WTC11 (cell line): ENCODE data around the gene CAND2. TPM values are rescaled to one million over a fixed set of nuclear protein-coding genes. Genes with fewer than 3 reads are reported as not detected.
A peak's percentile ranks its signal among the peaks of the same experiment; 100 is the strongest.

ENCODE experiments used
- ATAC-seq: fragments of 200-7000 bp; cut with Tn5 transposase; 2 replicates; pipeline ENCODE4 v1.10.0; 2021; ENCODE audit warnings: mild to moderate bottlenecking, moderate library complexity
- CTCF ChIA-PET: fragments of 300-600 bp; sonication (Branson Sonifier 250); formaldehyde crosslinking; loops from one replicate; lab custom pipeline; 2021; ENCODE audit warnings: antibody characterized with exemption; lab: Charles Lee
- POLR2A ChIA-PET: fragments of 350-600 bp; sonication (Branson Sonifier 250); formaldehyde crosslinking; loops from one replicate; lab custom pipeline; 2021; ENCODE audit warnings: antibody characterized with exemption; lab: Charles Lee
- DNase-seq: peaks from one replicate; pipeline ENCODE4 v3.0.0; 2021; ENCODE audit warnings: low spot score
- H3K27ac Mint-ChIP-seq: 2 replicates; pipeline ENCODE4 v1.8.0; 2021; ENCODE audit warnings: mixed read lengths
- H3K27me3 Mint-ChIP-seq: 2 replicates; pipeline ENCODE4 v1.8.0; 2021; ENCODE audit warnings: low read depth, mild to moderate bottlenecking, moderate library complexity, mixed read lengths
- H3K36me3 Mint-ChIP-seq: 2 replicates; pipeline ENCODE4 v1.8.0; 2021; ENCODE audit warnings: mixed read lengths
- H3K4me1 Mint-ChIP-seq: 2 replicates; pipeline ENCODE4 v1.8.0; 2022; ENCODE audit warnings: mixed read lengths
- H3K4me3 Mint-ChIP-seq: 2 replicates; pipeline ENCODE4 v1.8.0; 2021; ENCODE audit warnings: mild to moderate bottlenecking, moderate library complexity, mixed read lengths
- H3K9me3 Mint-ChIP-seq: 2 replicates; pipeline ENCODE4 v1.8.0; 2021; ENCODE audit warnings: mixed read lengths
- CBFB ChIP-seq: sonication (generic); formaldehyde crosslinking; IDR thresholded peaks from 2 replicates; pipeline ENCODE4 v1.8.1; 2022; ENCODE audit warnings: mild to moderate bottlenecking, low read depth, missing genetic modification reagents
- ESRRA ChIP-seq: sonication (generic); formaldehyde crosslinking; IDR thresholded peaks from 2 replicates; pipeline ENCODE4 v1.8.1; 2022; ENCODE audit warnings: mild to moderate bottlenecking, missing genetic modification reagents, borderline replicate concordance
- ETV6 ChIP-seq: sonication (generic); formaldehyde crosslinking; IDR thresholded peaks from 2 replicates; pipeline ENCODE4 v1.8.1; 2022; ENCODE audit warnings: mild to moderate bottlenecking, missing genetic modification reagents
- FOXJ3 ChIP-seq: sonication (generic); formaldehyde crosslinking; IDR thresholded peaks from 2 replicates; pipeline ENCODE4 v1.9.0; 2021; ENCODE audit warnings: missing genetic modification reagents, mild to moderate bottlenecking, borderline replicate concordance
- FOXP1 ChIP-seq: sonication (generic); formaldehyde crosslinking; IDR thresholded peaks from 2 replicates; pipeline ENCODE4 v1.8.0; 2022; ENCODE audit warnings: missing genetic modification reagents, mild to moderate bottlenecking, moderate library complexity, borderline replicate concordance
- GABPB1 ChIP-seq: sonication (generic); formaldehyde crosslinking; IDR thresholded peaks from 2 replicates; pipeline ENCODE4 v1.8.1; 2023; ENCODE audit warnings: mild to moderate bottlenecking, missing genetic modification reagents
- HMGA2 ChIP-seq: fragments of 250-450 bp; sonication (Bioruptor Pico); IDR thresholded peaks from 2 replicates; pipeline ENCODE4 v1.4.0; 2021; ENCODE audit warnings: mild to moderate bottlenecking, moderate library complexity
- JUN ChIP-seq: sonication (generic); formaldehyde crosslinking; IDR thresholded peaks from 2 replicates; pipeline ENCODE4 v1.8.0; 2023; ENCODE audit warnings: mild to moderate bottlenecking, missing genetic modification reagents
- KAT7 ChIP-seq: sonication (generic); formaldehyde crosslinking; IDR thresholded peaks from 2 replicates; pipeline ENCODE4 v1.8.1; 2023; ENCODE audit warnings: missing genetic modification reagents, mild to moderate bottlenecking, borderline replicate concordance
- MYBL2 ChIP-seq: sonication (generic); formaldehyde crosslinking; IDR thresholded peaks from 2 replicates; pipeline ENCODE4 v1.8.1; 2023; ENCODE audit warnings: mild to moderate bottlenecking, moderate library complexity, missing genetic modification reagents
- NFATC4 ChIP-seq: fragments of 250-450 bp; sonication (Bioruptor Pico); IDR thresholded peaks from 2 replicates; pipeline ENCODE4 v1.9.0; 2021; ENCODE audit warnings: mild to moderate bottlenecking
- NFE2L1 ChIP-seq: sonication (generic); formaldehyde crosslinking; IDR thresholded peaks from 2 replicates; pipeline ENCODE4 v1.8.1; 2023; ENCODE audit warnings: missing genetic modification reagents
- PRRX2 ChIP-seq: fragments of 250-450 bp; sonication (Bioruptor Pico); IDR thresholded peaks from 2 replicates; pipeline ENCODE4 v1.8.0; 2021; ENCODE audit warnings: mild to moderate bottlenecking
- SMAD3 ChIP-seq: sonication (generic); formaldehyde crosslinking; IDR thresholded peaks from 2 replicates; pipeline ENCODE4 v1.8.0; 2022; ENCODE audit warnings: missing genetic modification reagents, mild to moderate bottlenecking, borderline replicate concordance
- SOX15 ChIP-seq: fragments of 250-450 bp; sonication (Bioruptor Pico); IDR thresholded peaks from 2 replicates; pipeline ENCODE4 v1.9.0; 2021; ENCODE audit warnings: mild to moderate bottlenecking
- TEAD4 ChIP-seq: sonication (generic); formaldehyde crosslinking; IDR thresholded peaks from 2 replicates; pipeline ENCODE4 v1.8.0; 2022; ENCODE audit warnings: mild to moderate bottlenecking, missing genetic modification reagents
- ZNF138 ChIP-seq: sonication (generic); formaldehyde crosslinking; conservative IDR thresholded peaks from 2 replicates; pipeline ENCODE4 v1.8.1; 2022; ENCODE audit warnings: mild to moderate bottlenecking, moderate library complexity, missing genetic modification reagents
- ZNF396 ChIP-seq: fragments of 250-450 bp; sonication (Bioruptor Pico); IDR thresholded peaks from 2 replicates; pipeline ENCODE4 v1.8.0; 2021; ENCODE audit warnings: mild to moderate bottlenecking, moderate library complexity, borderline replicate concordance
- total RNA-seq: library from RNA; stranded (reverse); gene quantifications from 3 replicates; pipeline ENCODE4 v1.2.3, GENCODE V29; 2021
- TF ChIP-seq, protein P1 (sequence below): sonication (generic); formaldehyde crosslinking; IDR thresholded peaks from 2 replicates; pipeline ENCODE4 v1.8.0; 2023; ENCODE audit warnings: missing genetic modification reagents, mild to moderate bottlenecking, borderline replicate concordance
- TF ChIP-seq, protein P2 (sequence below): fragments of 250-450 bp; sonication (Bioruptor Pico); IDR thresholded peaks from 2 replicates; pipeline ENCODE4 v1.9.0; 2021; ENCODE audit warnings: mild to moderate bottlenecking
- TF ChIP-seq, protein P3 (sequence below): sonication (generic); formaldehyde crosslinking; IDR thresholded peaks from 2 replicates; pipeline ENCODE4 v1.8.0; 2022; ENCODE audit warnings: mild to moderate bottlenecking, missing genetic modification reagents
- TF ChIP-seq, protein P4 (sequence below): fragments of 250-450 bp; sonication (Bioruptor Pico); IDR thresholded peaks from 2 replicates; pipeline ENCODE4 v1.9.0; 2021; ENCODE audit warnings: moderate library complexity, mild to moderate bottlenecking, inconsistent platforms, borderline replicate concordance
- TF ChIP-seq, protein P5 (sequence below): sonication (generic); formaldehyde crosslinking; IDR thresholded peaks from 2 replicates; pipeline ENCODE4 v1.8.0; 2022; ENCODE audit warnings: mild to moderate bottlenecking, missing genetic modification reagents
- TF ChIP-seq, protein P6 (sequence below): sonication (generic); formaldehyde crosslinking; IDR thresholded peaks from 2 replicates; pipeline ENCODE4 v1.8.1; 2023; ENCODE audit warnings: mild to moderate bottlenecking, missing genetic modification reagents, moderate library complexity

Gene CAND2
- total RNA-seq, 1 experiment from 2014 or later, result 15.4 TPM

DNA sequence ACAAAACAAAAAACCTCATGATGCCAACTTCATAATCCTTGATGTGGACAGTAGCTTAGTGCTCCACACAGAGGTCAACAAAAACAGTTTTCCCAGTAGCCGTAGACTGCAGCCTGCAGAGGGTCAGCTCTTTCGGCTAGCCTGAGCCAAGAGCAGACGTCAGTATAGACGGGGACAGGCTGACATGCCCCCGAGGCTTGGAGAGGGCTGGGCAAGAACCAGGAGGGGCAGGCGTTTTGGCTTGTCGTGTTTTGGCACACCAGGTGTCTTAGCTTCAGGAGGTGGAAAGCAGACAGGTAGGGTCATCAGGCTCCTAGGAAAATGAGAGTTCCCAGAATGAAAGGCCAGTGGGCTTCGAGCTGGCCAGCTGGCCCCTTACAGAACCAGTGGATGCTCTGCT lies 21.8 kb downstream of the CAND2 start (continued):
- TF ChIP-seq, protein P1, sequence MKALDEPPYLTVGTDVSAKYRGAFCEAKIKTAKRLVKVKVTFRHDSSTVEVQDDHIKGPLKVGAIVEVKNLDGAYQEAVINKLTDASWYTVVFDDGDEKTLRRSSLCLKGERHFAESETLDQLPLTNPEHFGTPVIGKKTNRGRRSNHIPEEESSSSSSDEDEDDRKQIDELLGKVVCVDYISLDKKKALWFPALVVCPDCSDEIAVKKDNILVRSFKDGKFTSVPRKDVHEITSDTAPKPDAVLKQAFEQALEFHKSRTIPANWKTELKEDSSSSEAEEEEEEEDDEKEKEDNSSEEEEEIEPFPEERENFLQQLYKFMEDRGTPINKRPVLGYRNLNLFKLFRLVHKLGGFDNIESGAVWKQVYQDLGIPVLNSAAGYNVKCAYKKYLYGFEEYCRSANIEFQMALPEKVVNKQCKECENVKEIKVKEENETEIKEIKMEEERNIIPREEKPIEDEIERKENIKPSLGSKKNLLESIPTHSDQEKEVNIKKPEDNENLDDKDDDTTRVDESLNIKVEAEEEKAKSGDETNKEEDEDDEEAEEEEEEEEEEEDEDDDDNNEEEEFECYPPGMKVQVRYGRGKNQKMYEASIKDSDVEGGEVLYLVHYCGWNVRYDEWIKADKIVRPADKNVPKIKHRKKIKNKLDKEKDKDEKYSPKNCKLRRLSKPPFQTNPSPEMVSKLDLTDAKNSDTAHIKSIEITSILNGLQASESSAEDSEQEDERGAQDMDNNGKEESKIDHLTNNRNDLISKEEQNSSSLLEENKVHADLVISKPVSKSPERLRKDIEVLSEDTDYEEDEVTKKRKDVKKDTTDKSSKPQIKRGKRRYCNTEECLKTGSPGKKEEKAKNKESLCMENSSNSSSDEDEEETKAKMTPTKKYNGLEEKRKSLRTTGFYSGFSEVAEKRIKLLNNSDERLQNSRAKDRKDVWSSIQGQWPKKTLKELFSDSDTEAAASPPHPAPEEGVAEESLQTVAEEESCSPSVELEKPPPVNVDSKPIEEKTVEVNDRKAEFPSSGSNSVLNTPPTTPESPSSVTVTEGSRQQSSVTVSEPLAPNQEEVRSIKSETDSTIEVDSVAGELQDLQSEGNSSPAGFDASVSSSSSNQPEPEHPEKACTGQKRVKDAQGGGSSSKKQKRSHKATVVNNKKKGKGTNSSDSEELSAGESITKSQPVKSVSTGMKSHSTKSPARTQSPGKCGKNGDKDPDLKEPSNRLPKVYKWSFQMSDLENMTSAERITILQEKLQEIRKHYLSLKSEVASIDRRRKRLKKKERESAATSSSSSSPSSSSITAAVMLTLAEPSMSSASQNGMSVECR (CRISPR knock-in tag), result no peak
- TF ChIP-seq, all 79 proteins: peak for 0

DNA sequence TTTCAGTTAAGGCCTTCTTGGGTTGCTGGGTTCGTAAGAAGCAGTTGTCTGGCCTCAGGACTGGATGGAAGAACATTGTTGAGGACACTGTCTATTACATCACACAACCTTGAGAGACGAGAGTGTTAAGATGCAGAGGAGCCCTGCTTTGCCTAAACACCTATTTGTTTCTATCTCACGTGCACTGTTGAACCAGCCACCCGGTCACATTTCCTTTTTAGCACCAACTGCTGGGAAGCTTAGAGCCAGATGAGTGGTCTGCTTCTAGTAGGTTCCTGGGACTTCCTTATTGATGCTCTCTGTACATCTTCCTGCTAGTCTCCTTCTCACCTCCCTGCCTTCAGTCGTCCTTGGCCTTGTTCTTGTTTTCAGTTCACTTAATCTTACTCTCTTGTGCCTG lies 22.3 kb downstream of the CAND2 start:
- CTCF ChIA-PET, result interaction anchor here (1.1 to 1.8 kb wide), 3 partner anchors 9 to 22 kb away, joined by 3 to 6 read pairs (median 5); partner anchors contain the start of gene RPL32
- Mint-ChIP-seq H3K36me3 (no peaks in the 10 kb centered on the region), H3K27ac (peak overlapping the region; percentile 47; the same call in 1 of the 2 replicates), H3K9me3 (no peaks in the 10 kb centered on the region), H3K4me3 (no peak overlapping the region)
- no peak for DNase-seq
- POLR2A ChIA-PET, result no interaction called here
- TF ChIP-seq ETV6, result no peak
- TF ChIP-seq FOXJ3, result no peak
- TF ChIP-seq TEAD4 (CRISPR knock-in tag), result no peak
- no peak for TF ChIP-seq PRRX2
- TF ChIP-seq NFATC4 (CRISPR knock-in tag), result no peak
- TF ChIP-seq ZNF396 (CRISPR knock-in tag), result no peak
- no peak for TF ChIP-seq FOXP1 (CRISPR knock-in tag)
- TF ChIP-seq SOX15 (CRISPR knock-in tag), result no peak
- no peak for TF ChIP-seq ZNF138 (CRISPR knock-in tag)
- no peak for TF ChIP-seq KAT7 (CRISPR knock-in tag)
- TF ChIP-seq, all 79 proteins: peak for 0
- H3K4me1 Mint-ChIP-seq, result peaks cover 8% of the 10 kb centered on the region
- no peaks in the 10 kb centered on the region for H3K27me3 Mint-ChIP-seq
- no peak for ATAC-seq

DNA sequence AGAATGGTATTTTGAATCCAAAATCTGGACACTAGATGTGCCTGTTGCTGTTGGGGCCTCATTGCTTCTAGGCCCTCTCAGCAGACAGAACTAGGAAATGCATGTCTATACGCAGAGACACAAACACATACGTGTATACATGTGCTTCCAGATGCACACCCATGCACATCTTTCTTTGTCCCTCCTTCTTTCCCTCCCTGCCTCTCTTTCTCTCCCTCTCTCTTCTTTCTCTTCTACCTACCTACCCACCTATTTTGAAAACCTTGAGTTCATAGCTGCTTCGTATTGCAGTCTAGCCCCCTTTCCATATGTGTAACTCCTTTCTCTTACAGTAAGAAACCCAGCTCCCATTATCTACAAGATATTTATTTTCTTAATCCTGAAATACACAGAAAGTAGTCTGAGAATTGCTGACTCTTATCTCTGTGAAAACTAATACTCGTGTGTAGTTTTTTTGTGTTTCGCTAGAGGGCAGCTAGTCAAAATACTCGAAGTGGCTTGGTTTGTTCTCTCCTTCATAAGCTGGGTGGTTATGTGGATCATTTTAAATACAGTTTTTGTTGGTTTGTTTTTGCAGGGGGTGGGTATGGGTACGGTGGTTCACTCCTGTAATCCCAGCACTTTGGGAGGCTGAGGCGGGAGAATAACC lies 26.4 kb downstream of the CAND2 start:
- ChIA-PET POLR2A (no interaction called here), CTCF (interaction anchor here (0.6 to 2.0 kb wide), 19 partner anchors 10 to 209 kb away, joined by 3 to 18 read pairs (median 4); partner anchors contain the start of gene RPL32)
- Mint-ChIP-seq H3K27ac (0 out of 2 replicates have a peak overlapping the region, but pooled peaks have one; percentile 81), H3K36me3 (no peaks in the 10 kb centered on the region), H3K4me1 (peaks cover 8% of the 10 kb centered on the region), H3K27me3 (no peaks in the 10 kb centered on the region), H3K4me3 (no peak overlapping the region), H3K9me3 (no peaks in the 10 kb centered on the region)
- TF ChIP-seq TEAD4 (CRISPR knock-in tag) (no peak), NFE2L1 (CRISPR knock-in tag) (no peak), HMGA2 (CRISPR knock-in tag) (no peak), ESRRA (CRISPR knock-in tag) (no peak)
- TF ChIP-seq, protein P2, sequence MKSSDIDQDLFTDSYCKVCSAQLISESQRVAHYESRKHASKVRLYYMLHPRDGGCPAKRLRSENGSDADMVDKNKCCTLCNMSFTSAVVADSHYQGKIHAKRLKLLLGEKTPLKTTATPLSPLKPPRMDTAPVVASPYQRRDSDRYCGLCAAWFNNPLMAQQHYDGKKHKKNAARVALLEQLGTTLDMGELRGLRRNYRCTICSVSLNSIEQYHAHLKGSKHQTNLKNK (CRISPR knock-in tag), result no peak
- DNase-seq, result no peak
- peak; percentile 38; the same call in 1 of the 2 replicates for ATAC-seq

DNA sequence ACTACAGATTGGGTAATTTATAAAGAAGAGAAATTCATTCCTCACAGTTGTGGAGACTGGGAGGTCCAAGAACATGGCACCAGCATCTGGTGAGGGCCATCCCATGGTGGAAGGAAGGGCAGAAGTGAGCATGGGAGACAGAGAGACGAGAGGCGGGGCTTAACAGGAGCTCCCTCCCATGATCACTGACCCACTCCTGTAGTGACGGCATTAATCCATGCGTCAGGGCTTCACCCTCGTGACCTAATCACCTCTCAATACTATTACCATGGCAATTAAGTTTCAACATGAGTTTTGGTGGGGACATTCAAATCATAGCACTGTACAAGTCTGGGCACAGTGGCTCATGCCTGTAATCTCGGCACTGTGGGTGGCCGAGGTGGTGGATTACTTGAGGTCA lies 27.8 kb downstream of the CAND2 start:
- CTCF ChIA-PET, result interaction anchor here (1.4 to 2.0 kb wide), 2 partner anchors 17 to 37 kb away, joined by 5 to 8 read pairs; no protein-coding TSS in a partner anchor
- Mint-ChIP-seq H3K27ac (no peak overlapping the region), H3K27me3 (no peaks in the 10 kb centered on the region), H3K36me3 (peaks cover 4% of the 10 kb centered on the region; the same call in 1 of the 2 replicates), H3K4me3 (no peak overlapping the region), H3K9me3 (no peaks in the 10 kb centered on the region), H3K4me1 (peaks cover 8% of the 10 kb centered on the region)
- ATAC-seq (no peak), DNase-seq (no peak)
- POLR2A ChIA-PET, result no interaction called here
- TF ChIP-seq CBFB (CRISPR knock-in tag), result no peak
- TF ChIP-seq, protein P3, sequence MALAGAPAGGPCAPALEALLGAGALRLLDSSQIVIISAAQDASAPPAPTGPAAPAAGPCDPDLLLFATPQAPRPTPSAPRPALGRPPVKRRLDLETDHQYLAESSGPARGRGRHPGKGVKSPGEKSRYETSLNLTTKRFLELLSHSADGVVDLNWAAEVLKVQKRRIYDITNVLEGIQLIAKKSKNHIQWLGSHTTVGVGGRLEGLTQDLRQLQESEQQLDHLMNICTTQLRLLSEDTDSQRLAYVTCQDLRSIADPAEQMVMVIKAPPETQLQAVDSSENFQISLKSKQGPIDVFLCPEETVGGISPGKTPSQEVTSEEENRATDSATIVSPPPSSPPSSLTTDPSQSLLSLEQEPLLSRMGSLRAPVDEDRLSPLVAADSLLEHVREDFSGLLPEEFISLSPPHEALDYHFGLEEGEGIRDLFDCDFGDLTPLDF (CRISPR knock-in tag), result no peak
- TF ChIP-seq, protein P4, sequence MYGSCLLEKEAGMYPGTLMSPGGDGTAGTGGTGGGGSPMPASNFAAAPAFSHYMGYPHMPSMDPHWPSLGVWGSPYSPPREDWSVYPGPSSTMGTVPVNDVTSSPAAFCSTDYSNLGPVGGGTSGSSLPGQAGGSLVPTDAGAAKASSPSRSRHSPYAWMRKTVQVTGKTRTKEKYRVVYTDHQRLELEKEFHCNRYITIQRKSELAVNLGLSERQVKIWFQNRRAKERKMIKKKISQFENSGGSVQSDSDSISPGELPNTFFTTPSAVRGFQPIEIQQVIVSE, result no peak
- no peak for TF ChIP-seq GABPB1 (CRISPR knock-in tag)
- TF ChIP-seq, protein P5, sequence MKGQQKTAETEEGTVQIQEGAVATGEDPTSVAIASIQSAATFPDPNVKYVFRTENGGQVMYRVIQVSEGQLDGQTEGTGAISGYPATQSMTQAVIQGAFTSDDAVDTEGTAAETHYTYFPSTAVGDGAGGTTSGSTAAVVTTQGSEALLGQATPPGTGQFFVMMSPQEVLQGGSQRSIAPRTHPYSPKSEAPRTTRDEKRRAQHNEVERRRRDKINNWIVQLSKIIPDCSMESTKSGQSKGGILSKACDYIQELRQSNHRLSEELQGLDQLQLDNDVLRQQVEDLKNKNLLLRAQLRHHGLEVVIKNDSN (CRISPR knock-in tag), result no peak
- no peak for TF ChIP-seq SMAD3 (CRISPR knock-in tag)
- TF ChIP-seq MYBL2, result no peak
- TF ChIP-seq JUN (CRISPR knock-in tag), result no peak
- TF ChIP-seq, protein P6, sequence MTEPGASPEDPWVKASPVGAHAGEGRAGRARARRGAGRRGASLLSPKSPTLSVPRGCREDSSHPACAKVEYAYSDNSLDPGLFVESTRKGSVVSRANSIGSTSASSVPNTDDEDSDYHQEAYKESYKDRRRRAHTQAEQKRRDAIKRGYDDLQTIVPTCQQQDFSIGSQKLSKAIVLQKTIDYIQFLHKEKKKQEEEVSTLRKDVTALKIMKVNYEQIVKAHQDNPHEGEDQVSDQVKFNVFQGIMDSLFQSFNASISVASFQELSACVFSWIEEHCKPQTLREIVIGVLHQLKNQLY (CRISPR knock-in tag), result no peak
